Esophagus squamous epithelium (tissue), 4 donors: ENCODE measurements around the gene CCDC186.

Experiments
- POLR2A ChIP-seq, 4 donors: fragments of 450-650 bp; IDR thresholded peaks; one replicate each; pipeline ENCODE4 v1.6.1; 2017; ENCODE audit warnings: antibody characterized with exemption in 4 of 4, mild to moderate bottlenecking in 4 of 4, moderate library complexity in 3 of 4
- TF ChIP-seq, protein P1 (sequence below), 6 experiments: fragments of 450-650 bp in 4 of 6; fragments of 200-600 bp in 2 of 6; sonication (generic) in 2 of 6; IDR thresholded peaks; one replicate each; pipeline ENCODE4 v1.5.1; 2016 to 2019; ENCODE audit warnings: antibody characterized with exemption in 6 of 6, mild to moderate bottlenecking in 4 of 6, moderate library complexity in 4 of 6

DNA sequence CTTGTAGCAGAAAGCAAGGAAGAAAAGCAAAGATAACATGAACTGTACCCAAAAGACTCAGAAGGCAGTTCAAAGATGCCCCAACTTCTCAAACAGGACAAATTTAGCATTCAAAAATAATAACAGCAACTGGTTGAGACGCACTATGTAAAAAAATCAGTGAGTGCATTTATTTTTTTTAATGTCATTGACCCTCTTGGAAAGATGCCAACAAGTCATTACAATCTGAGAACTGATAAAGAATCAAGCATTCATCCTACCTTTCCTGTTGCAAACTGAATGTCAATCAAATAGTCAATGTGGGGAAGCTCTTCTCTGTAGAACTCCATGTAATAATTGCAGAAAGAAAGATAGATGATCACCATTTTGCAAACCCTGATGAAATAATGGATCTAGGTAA, 1.7 kb upstream of the CCDC186 start:
- TF ChIP-seq, protein P1, sequence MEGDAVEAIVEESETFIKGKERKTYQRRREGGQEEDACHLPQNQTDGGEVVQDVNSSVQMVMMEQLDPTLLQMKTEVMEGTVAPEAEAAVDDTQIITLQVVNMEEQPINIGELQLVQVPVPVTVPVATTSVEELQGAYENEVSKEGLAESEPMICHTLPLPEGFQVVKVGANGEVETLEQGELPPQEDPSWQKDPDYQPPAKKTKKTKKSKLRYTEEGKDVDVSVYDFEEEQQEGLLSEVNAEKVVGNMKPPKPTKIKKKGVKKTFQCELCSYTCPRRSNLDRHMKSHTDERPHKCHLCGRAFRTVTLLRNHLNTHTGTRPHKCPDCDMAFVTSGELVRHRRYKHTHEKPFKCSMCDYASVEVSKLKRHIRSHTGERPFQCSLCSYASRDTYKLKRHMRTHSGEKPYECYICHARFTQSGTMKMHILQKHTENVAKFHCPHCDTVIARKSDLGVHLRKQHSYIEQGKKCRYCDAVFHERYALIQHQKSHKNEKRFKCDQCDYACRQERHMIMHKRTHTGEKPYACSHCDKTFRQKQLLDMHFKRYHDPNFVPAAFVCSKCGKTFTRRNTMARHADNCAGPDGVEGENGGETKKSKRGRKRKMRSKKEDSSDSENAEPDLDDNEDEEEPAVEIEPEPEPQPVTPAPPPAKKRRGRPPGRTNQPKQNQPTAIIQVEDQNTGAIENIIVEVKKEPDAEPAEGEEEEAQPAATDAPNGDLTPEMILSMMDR (IDR thresholded peaks at IDR 0.05): no peak
- TF ChIP-seq POLR2A (IDR thresholded peaks at IDR 0.05): no peak
